Dendritic cell treated with granulocyte-macrophage colony-stimulating factor and Interleukin-4, amounts not matched to agents 40 ng/mL and 50 ng/mL, for 4 days (primary cell): ENCODE measurements around the gene DEAF1.

ENCODE experiments used
- H3K27ac Mint-ChIP-seq: one replicate; pipeline ENCODE4 v1.8.0; 2022; ENCODE audit warnings: mild to moderate bottlenecking, mixed read lengths
- H3K27me3 Mint-ChIP-seq: one replicate; pipeline ENCODE4 v1.8.0; 2022; ENCODE audit warnings: mild to moderate bottlenecking, mixed read lengths
- H3K36me3 Mint-ChIP-seq: one replicate; pipeline ENCODE4 v1.8.0; 2022; ENCODE audit warnings: low read depth, mixed read lengths
- H3K4me1 Mint-ChIP-seq: one replicate; pipeline ENCODE4 v1.8.0; 2022; ENCODE audit warnings: low read depth, mixed read lengths
- H3K4me3 Mint-ChIP-seq: one replicate; pipeline ENCODE4 v1.8.0; 2022; ENCODE audit warnings: mild to moderate bottlenecking, moderate library complexity, mixed read lengths
- H3K9me3 Mint-ChIP-seq: one replicate; pipeline ENCODE4 v1.8.0; 2022; ENCODE audit warnings: mixed read lengths
- intact Hi-C: fragments of 100-400 bp; cut with micrococcal nuclease; formaldehyde crosslinking; loops from one replicate; pipeline ENCODE4 v1.15.0; 2022

Gene DEAF1

GRCh38 chr11:699753-700152 lies 4.7 kb upstream of the DEAF1 start:
- no peak overlapping the region for H3K4me3 Mint-ChIP-seq
- H3K9me3 Mint-ChIP-seq = no peaks in the 10 kb centered on the region
- peaks cover 68% of the 10 kb centered on the region for H3K36me3 Mint-ChIP-seq
- peaks cover 4% of the 10 kb centered on the region for H3K27me3 Mint-ChIP-seq
- no peak overlapping the region for H3K27ac Mint-ChIP-seq
- H3K4me1 Mint-ChIP-seq = peaks cover 62% of the 10 kb centered on the region
- intact Hi-C loops = no loop called here

DNA sequence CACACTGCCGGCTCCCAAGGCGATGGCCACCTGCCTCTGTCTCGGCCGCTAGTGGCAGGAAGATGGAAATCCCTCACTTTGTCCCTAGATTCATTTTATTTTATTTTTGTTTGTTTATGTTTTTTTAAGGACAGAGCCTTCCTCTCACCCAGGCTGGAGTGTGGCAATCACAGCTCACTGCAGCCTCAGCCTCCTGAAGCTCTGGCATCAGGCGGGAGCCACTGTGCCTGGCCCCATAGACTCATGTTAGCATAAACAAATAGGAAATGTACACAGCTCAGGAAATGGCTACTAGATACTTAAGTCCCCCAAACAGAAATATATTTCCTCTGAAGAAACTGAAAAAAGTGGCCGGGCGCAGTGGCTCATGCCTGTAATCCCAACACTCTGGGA lies 4.1 kb upstream of the DEAF1 start:
- no peak overlapping the region for H3K27ac Mint-ChIP-seq
- peaks cover 63% of the 10 kb centered on the region for H3K4me1 Mint-ChIP-seq
- no peak overlapping the region for H3K4me3 Mint-ChIP-seq
- no peaks in the 10 kb centered on the region for H3K27me3 Mint-ChIP-seq
- intact Hi-C loops = no loop called here
- peaks cover 62% of the 10 kb centered on the region for H3K36me3 Mint-ChIP-seq
- no peaks in the 10 kb centered on the region for H3K9me3 Mint-ChIP-seq

GRCh38 chr11:698493-699115 lies 3.6 kb upstream of the DEAF1 start:
- peaks cover 57% of the 10 kb centered on the region for H3K36me3 Mint-ChIP-seq
- no peaks in the 10 kb centered on the region for H3K27me3 Mint-ChIP-seq
- H3K27ac Mint-ChIP-seq = peak overlapping the region; percentile 98
- no peaks in the 10 kb centered on the region for H3K9me3 Mint-ChIP-seq
- intact Hi-C loops = no loop called here
- H3K4me3 Mint-ChIP-seq = no peak overlapping the region
- H3K4me1 Mint-ChIP-seq = peaks cover 68% of the 10 kb centered on the region

GRCh38 chr11:697811-698311 lies 2.8 kb upstream of the DEAF1 start:
- Mint-ChIP-seq H3K4me3 (peak overlapping the region; percentile 41), H3K27ac (peak overlapping the region; percentile 98), H3K9me3 (no peaks in the 10 kb centered on the region), H3K4me1 (peaks cover 69% of the 10 kb centered on the region), H3K36me3 (peaks cover 53% of the 10 kb centered on the region), H3K27me3 (no peaks in the 10 kb centered on the region)
- intact Hi-C loops = no loop called here

GRCh38 chr11:696955-697491 lies 2.0 kb upstream of the DEAF1 start:
- Mint-ChIP-seq H3K4me3 (peak overlapping the region; percentile 76), H3K27ac (peak overlapping the region; percentile 98), H3K36me3 (peaks cover 44% of the 10 kb centered on the region), H3K4me1 (peaks cover 63% of the 10 kb centered on the region), H3K9me3 (no peaks in the 10 kb centered on the region), H3K27me3 (no peaks in the 10 kb centered on the region)
- intact Hi-C loops = no loop called here

GRCh38 chr11:695538-696248 lies 671 bp upstream of the DEAF1 start, which contains the start of gene TMEM80:
Gene TMEM80 (plus strand): TSS chr11:695816. CDS start chr11:695828, 12 bp downstream.
- peaks cover 58% of the 10 kb centered on the region for H3K4me1 Mint-ChIP-seq
- H3K27ac Mint-ChIP-seq = peak within 1 kb of the TSS; percentile 98
- H3K9me3 Mint-ChIP-seq = no peaks in the 10 kb centered on the region
- peak within 1 kb of the TSS; percentile 76 for H3K4me3 Mint-ChIP-seq
- peaks cover 38% of the 10 kb centered on the region for H3K36me3 Mint-ChIP-seq
- intact Hi-C loops = loop anchor here (2.0 kb wide), 1 partner anchor 79 kb away; no protein-coding TSS in a partner anchor
- no peaks in the 10 kb centered on the region for H3K27me3 Mint-ChIP-seq

- intact Hi-C loops = loop anchor here (2.0 kb wide), 1 partner anchor 78 kb away; no protein-coding TSS in a partner anchor
- Mint-ChIP-seq H3K4me3 (peak overlapping the region; percentile 76), H3K27ac (peak overlapping the region; percentile 98), H3K36me3 (peaks cover 35% of the 10 kb centered on the region), H3K4me1 (peaks cover 57% of the 10 kb centered on the region), H3K27me3 (no peaks in the 10 kb centered on the region), H3K9me3 (no peaks in the 10 kb centered on the region)
Measured at GRCh38 chr11:695288-695537, 191 bp upstream of the DEAF1 start.

- peaks cover 37% of the 10 kb centered on the region for H3K36me3 Mint-ChIP-seq
- peak overlapping the region; percentile 76 for H3K4me3 Mint-ChIP-seq
- H3K27ac Mint-ChIP-seq = peak overlapping the region; percentile 79
- H3K4me1 Mint-ChIP-seq = peaks cover 48% of the 10 kb centered on the region
- H3K9me3 Mint-ChIP-seq = no peaks in the 10 kb centered on the region
- H3K27me3 Mint-ChIP-seq = no peaks in the 10 kb centered on the region
- intact Hi-C loops = loop anchor here (2.0 kb wide), 1 partner anchor 77 kb away; no protein-coding TSS in a partner anchor
Measured at GRCh38 chr11:693887-694562, 997 bp downstream of the DEAF1 start.

DNA sequence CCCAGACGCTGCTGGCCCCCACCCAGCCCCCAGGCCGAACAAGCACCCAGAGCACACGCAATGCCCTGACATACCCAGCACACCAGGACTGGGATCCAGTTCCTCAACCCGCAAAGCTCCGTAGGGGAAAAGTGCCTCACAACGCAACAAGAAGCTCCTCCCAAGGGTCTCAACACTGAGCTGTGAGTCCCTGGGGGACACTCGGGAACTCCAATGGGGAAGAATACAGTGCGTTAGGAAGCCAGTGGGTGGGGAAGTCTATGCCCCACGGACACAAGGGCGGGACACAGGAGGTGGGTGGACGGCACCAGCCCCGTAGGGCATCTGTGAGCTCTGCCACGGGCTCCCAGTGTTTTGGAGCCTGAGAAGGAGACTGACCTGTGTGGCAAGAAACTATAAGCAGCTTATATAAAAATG lies 1.6 kb downstream of the DEAF1 start:
- intact Hi-C loops = no loop called here

GRCh38 chr11:692824-693414 lies 2.1 kb downstream of the DEAF1 start:
- Mint-ChIP-seq H3K9me3 (no peaks in the 10 kb centered on the region), H3K36me3 (peaks cover 37% of the 10 kb centered on the region), H3K4me3 (no peak overlapping the region), H3K27ac (no peak overlapping the region), H3K4me1 (peaks cover 37% of the 10 kb centered on the region), H3K27me3 (no peaks in the 10 kb centered on the region)
- intact Hi-C loops = no loop called here

More for the DNA sequence above, 1.6 kb downstream of the DEAF1 start:
- Mint-ChIP-seq H3K4me3 (peak overlapping the region; percentile 76), H3K27me3 (no peaks in the 10 kb centered on the region), H3K27ac (peak overlapping the region; percentile 79), H3K36me3 (peaks cover 37% of the 10 kb centered on the region), H3K4me1 (peaks cover 42% of the 10 kb centered on the region), H3K9me3 (no peaks in the 10 kb centered on the region)

- peaks cover 45% of the 10 kb centered on the region for H3K36me3 Mint-ChIP-seq
- peaks cover 27% of the 10 kb centered on the region for H3K4me1 Mint-ChIP-seq
- intact Hi-C loops = no loop called here
- no peak overlapping the region for H3K4me3 Mint-ChIP-seq
- no peaks in the 10 kb centered on the region for H3K9me3 Mint-ChIP-seq
- H3K27ac Mint-ChIP-seq = no peak overlapping the region
- H3K27me3 Mint-ChIP-seq = no peaks in the 10 kb centered on the region
Measured at GRCh38 chr11:691710-692590, 3.1 kb downstream of the DEAF1 start.

DNA sequence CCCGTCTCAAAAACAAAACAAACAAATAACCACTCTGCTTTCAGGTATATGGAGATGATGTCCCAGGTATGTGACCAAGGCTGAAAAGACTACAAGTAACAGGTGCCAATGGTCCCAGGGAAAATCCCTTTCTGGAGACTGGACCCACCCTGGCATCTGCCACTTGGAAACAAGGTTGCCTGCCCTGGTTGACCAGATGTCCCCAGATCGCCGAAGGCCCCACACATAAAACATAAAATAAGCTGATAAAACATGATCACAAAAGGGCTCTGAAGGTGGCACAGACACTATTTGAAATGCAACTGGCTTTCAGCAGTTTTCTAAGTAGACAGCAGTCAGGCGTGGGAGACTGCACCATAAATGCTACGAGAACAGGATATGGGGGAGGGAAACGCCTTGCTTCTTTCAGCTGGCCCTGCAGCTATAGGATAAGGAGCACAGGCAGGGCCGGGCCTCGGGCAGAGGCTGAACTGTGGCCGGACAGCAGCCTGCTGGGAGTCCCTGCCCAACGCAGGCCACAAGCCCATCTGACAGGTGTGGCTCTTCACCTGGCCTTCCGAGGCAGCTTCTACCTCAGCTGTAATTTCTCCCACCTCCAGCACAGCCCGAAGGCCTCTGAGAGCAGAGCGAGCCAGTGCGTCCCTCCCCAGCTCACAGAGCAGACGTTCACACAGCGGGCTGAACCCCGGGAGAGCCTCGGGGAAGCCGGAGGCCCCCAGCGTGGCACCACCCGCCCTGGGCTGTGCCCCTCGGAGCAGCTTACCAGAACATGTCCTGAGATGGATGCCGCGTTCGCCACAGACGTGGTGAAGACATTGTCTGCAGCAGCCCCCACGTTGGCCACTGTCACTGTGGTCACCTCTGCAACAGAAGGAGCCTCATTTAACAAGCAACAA lies 4.0 kb downstream of the DEAF1 start:
- no peak overlapping the region for H3K27ac Mint-ChIP-seq
- H3K27me3 Mint-ChIP-seq = no peaks in the 10 kb centered on the region
- H3K4me3 Mint-ChIP-seq = no peak overlapping the region
- peaks cover 50% of the 10 kb centered on the region for H3K36me3 Mint-ChIP-seq
- H3K4me1 Mint-ChIP-seq = peaks cover 19% of the 10 kb centered on the region
- H3K9me3 Mint-ChIP-seq = no peaks in the 10 kb centered on the region
- intact Hi-C loops = no loop called here
